C4-2B (cell line): ENCODE data around the gene FAM149A.

Source experiments
- H3K27ac ChIP-seq: fragments of 450-650 bp; 2 replicates; pipeline ENCODE4 v1.5.1; 2017
- ZFX ChIP-seq: fragments of 450-650 bp; IDR thresholded peaks from 2 replicates; pipeline ENCODE4 v1.6.1; 2017
- TF ChIP-seq, protein P1 (sequence below): fragments of 450-650 bp; conservative IDR thresholded peaks from 2 replicates; pipeline ENCODE4 v1.5.1; 2017; ENCODE audit warnings: mild to moderate bottlenecking

FAM149A gene

GRCh38 chr4:186105647-186106321 is 1.3 kb downstream of the FAM149A start:
- TF ChIP-seq ZFX, result no peak
- TF ChIP-seq, protein P1, sequence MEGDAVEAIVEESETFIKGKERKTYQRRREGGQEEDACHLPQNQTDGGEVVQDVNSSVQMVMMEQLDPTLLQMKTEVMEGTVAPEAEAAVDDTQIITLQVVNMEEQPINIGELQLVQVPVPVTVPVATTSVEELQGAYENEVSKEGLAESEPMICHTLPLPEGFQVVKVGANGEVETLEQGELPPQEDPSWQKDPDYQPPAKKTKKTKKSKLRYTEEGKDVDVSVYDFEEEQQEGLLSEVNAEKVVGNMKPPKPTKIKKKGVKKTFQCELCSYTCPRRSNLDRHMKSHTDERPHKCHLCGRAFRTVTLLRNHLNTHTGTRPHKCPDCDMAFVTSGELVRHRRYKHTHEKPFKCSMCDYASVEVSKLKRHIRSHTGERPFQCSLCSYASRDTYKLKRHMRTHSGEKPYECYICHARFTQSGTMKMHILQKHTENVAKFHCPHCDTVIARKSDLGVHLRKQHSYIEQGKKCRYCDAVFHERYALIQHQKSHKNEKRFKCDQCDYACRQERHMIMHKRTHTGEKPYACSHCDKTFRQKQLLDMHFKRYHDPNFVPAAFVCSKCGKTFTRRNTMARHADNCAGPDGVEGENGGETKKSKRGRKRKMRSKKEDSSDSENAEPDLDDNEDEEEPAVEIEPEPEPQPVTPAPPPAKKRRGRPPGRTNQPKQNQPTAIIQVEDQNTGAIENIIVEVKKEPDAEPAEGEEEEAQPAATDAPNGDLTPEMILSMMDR, result no peak
- no peak overlapping the region for H3K27ac ChIP-seq

- H3K27ac ChIP-seq, result no peak overlapping the region
- TF ChIP-seq ZFX, result no peak
- TF ChIP-seq, protein P1, result no peak
Measured at GRCh38 chr4:186107947-186108346, 3.4 kb downstream of the FAM149A start.

GRCh38 chr4:186108391-186108790 is 3.9 kb downstream of the FAM149A start:
- no peak overlapping the region for H3K27ac ChIP-seq
- TF ChIP-seq ZFX, result no peak
- TF ChIP-seq, protein P1, result no peak

DNA sequence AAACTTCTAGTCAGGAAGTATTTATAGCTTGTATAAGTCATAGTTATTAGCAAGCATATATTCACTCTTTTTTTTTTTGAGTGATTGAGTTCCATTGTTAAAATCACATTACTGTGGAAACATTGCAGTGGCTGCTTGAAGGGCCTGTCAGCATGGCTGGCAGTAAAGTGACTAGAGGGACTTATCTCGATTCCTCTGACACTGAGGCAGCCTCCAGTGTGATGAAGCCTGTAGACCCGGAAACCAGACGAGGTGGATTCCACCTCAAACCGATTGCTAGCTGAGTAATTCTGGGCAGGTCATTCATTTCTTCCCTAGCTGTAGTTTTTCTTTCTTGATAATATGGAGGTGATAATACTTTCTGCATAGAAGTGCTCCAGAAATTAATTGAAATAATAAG is 4.7 kb downstream of the FAM149A start:
- H3K27ac ChIP-seq, result no peak overlapping the region
- TF ChIP-seq, protein P1, result no peak
- no peak for TF ChIP-seq ZFX

GRCh38 chr4:186116697-186117096 is 12.2 kb downstream of the FAM149A start:
- TF ChIP-seq ZFX, result no peak
- TF ChIP-seq, protein P1, result no peak
- no peak overlapping the region for H3K27ac ChIP-seq

GRCh38 chr4:186118582-186118981 is 14.1 kb downstream of the FAM149A start:
- no peak overlapping the region for H3K27ac ChIP-seq
- TF ChIP-seq, protein P1, result no peak
- TF ChIP-seq ZFX, result no peak

- H3K27ac ChIP-seq, result no peak overlapping the region
- TF ChIP-seq, protein P1, result no peak
- TF ChIP-seq ZFX, result no peak
Measured at GRCh38 chr4:186121057-186121456, 16.6 kb downstream of the FAM149A start.
